Kidney capillary endothelial cell (primary cell): ENCODE data around the gene PDIA6.

Experiments
- DNase-seq: peaks from one replicate; pipeline ENCODE4 v3.0.0-alpha.2; 2018; ENCODE audit warnings: low spot score

The PDIA6 gene, protein sequence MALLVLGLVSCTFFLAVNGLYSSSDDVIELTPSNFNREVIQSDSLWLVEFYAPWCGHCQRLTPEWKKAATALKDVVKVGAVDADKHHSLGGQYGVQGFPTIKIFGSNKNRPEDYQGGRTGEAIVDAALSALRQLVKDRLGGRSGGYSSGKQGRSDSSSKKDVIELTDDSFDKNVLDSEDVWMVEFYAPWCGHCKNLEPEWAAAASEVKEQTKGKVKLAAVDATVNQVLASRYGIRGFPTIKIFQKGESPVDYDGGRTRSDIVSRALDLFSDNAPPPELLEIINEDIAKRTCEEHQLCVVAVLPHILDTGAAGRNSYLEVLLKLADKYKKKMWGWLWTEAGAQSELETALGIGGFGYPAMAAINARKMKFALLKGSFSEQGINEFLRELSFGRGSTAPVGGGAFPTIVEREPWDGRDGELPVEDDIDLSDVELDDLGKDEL

DNA sequence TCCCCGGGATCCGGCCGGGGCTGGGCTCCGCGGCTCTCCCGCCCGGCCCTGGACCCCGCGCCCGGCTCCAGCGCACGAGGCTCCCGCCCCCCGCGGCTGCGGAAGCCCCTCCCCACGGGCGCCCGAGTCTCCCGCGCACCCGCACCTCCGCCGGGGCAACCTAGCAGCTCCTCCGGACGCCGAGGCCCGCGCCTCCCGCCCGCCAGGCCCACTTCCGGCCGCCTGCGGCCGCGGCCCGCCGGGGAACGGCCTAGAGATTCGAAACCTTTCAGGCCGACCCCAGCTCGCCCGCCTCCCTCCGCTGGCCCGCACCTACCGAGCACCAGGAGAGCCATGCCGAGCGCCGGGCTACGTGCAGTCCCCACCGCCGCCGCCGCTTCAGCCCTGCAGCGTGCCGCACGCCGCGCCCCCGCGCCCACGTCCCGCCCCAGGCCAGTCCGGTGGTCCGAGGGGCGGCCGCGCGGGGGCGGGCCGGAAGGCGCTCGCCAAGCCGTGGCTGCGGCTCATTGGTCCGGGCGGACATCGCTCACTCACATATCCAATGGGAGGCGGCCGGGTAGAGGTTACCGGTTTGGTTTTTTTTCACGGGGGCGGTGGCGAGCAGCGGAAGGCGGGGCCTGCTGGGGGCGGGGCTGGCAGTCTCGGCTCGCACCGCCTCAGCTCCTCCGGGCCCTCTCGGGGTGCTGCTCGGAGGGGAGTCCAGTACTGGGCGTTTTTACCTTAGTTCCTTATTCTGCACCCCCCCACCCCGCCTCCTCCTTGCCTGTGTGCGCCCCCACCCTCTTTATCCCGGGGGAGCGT, at the start of gene PDIA6:
Gene PDIA6, minus strand, starts transcription at position 424 of the 801 bp plus-strand sequence. Its CDS starts 89 bp downstream, at position 335.
- peak; percentile 93 for DNase-seq

DNA sequence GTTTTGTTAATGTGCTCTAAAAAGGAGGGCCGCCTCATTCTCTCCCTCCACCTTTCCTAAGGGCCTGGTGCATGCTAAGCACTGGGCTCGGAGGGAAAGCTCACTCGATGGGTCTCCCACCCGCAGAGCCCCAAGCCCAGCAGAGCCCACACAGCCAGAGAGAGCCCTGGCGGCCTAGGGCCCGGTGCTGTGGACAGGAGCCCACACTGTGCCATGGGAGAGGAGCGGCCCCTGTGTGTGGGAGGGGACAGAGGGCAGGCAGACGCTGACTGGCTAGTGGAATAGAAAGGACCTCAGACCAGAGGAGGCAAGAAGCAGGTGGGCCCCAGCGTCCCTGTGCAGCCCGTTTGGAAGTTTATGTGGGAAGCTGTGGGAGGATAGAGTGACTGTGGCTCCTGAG, 49.7 kb upstream of the PDIA6 start:
- no peak for DNase-seq

DNA sequence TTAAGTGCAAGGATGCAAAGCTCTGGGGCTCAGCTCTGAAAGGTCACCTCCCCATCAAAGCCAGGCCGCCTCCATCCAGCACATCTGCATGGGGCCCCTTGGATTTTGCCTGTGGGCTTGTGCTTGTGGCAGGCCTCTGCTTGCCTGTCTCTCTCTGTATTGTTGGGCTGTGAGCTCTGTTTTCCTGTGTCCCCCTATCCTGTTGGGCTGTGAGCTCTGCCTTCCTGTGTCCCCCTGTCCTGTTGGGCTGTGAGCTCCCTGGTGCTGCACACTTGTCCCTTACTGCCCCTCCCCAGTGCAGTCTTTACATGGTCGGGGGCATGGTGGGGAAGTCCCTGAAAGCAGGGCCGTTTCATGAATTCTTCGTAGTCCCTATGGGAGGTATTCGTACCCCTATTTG, 49.2 kb upstream of the PDIA6 start:
- DNase-seq, result no peak

DNA sequence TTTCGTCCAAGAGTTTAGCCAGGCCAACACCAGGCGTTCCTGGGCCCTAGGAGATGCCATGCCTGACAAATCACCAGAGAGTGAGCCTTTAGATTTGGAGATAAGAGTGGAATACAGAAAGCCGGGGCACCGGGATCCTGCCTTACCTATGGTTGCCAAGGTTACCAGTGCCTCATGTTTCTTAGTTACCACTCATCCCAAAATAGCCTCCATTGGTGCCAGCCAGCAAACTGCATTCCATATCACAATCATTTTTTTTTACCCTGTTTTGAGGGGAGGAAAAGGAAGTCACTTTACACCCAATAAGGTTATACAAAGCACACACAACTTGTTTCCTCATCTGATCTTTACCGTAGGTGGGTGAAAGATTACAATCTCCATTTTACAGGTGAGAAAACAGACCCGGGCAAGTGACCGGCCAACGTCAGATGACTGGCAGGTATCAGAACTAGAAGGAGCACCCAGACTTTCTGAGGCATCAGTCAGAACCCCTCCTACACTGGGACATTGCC, 48.3 kb upstream of the PDIA6 start:
- DNase-seq, result no peak

GRCh38 chr2:10860081-10860813, 47.7 kb upstream of the PDIA6 start:
- no peak for DNase-seq

GRCh38 chr2:10859278-10859677, 46.7 kb upstream of the PDIA6 start:
- no peak for DNase-seq

- DNase-seq, result no peak
Observed at GRCh38 chr2:10848541-10848940, 36.0 kb upstream of the PDIA6 start.

GRCh38 chr2:10847008-10847407, 34.4 kb upstream of the PDIA6 start:
- no peak for DNase-seq

DNA sequence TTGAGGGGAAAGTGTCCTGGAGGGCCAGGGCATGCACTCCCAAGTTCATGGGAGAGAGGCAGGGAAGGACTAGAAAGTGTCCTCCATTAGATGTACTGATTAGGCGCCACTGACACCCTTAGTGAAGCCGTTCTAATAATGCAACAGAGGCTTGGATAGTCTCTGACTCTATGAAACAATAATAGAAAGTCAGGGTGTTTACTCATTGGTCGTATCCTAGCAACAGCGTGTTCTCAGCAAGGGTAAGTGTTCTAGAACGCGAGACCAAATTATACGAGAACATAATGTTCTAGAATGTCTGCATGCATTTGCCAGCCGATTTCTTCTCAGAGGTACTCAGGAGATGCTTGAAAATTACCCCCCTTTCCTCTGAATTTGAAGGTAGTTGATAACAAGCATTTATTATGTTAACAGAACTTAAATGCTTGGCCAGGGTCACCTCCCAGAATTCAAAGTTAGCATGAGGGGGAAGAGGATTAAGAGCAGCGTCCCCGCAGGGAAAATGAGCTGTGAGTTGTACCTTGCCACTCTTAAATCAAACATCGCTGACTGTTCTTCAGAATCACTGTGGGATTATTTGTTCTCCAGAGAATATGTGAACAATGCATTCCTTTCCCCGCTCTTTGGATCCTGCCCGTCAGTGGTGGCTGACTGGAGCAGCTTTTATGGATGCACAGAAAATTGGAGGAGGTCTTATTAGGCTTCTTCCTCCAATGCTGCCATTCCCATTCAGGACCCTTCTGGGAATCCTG, 33.7 kb upstream of the PDIA6 start:
- no peak for DNase-seq

- DNase-seq, result no peak
Observed at GRCh38 chr2:10845640-10846039, 33.1 kb upstream of the PDIA6 start.

GRCh38 chr2:10844097-10844496, 31.5 kb upstream of the PDIA6 start:
- no peak for DNase-seq

- no peak for DNase-seq
Observed at GRCh38 chr2:10842506-10842905, 29.9 kb upstream of the PDIA6 start.

- DNase-seq, result no peak
Observed at GRCh38 chr2:10841547-10842219, 29.1 kb upstream of the PDIA6 start.

DNA sequence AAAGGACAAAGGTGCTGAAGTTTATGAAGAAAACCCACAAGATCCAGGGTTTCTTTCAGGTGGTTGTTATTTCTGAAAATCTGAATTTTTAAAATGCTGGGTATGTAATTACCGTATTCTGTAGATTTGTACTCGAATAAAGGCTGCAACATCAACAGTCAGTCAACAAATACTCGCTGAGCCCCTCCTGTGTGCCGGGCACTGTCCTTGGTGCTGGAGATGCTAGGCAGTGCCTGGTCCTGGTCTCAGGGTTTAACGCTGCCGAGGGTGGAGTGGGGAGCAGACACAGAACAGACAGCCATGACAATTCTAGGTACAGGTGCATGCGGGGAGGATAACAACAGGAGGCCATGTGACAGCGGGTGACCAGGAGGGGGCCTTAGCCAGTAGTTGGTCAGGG, 27.2 kb upstream of the PDIA6 start:
- no peak for DNase-seq

- no peak for DNase-seq
Observed at GRCh38 chr2:10838734-10839133, 26.1 kb upstream of the PDIA6 start.

GRCh38 chr2:10837298-10838266, 25.0 kb upstream of the PDIA6 start:
- DNase-seq, result no peak

- peak; percentile 64 for DNase-seq
Observed at GRCh38 chr2:10835052-10835970, 22.7 kb upstream of the PDIA6 start.

DNA sequence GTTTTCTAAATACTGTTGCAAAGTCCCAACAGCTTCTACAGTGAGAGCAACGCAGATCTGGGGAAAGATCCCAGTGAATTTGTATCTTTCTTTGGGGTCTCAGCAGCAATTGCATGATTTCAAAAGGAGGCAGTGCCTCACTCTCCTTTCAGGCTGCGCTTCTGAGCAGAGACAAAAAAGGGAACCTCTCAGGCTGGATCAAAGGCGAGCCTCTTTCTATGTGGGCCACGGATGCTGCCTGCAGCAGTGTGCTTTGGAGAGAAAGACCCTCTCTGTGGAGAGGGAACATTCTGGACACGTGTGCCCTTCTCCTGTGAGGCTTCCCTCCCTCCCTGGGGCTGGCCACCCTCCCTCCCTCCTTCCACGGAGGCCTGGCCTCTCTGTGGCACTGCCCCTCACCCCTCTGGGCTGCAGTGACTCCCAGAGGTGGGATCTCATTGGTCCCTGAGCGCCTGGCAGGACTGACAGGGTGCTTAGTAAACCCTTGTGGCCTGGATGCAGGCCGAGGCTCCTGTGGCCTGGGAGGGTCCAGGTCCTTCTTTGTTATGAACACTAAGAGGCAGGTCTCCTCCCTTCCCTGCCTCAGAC, 21.6 kb upstream of the PDIA6 start:
- no peak for DNase-seq
